ENCODE results near the gene FCRLB. TPM values are rescaled to one million over a fixed set of nuclear protein-coding genes. Genes with fewer than 3 reads are reported as not detected.

FCRLB gene
- total and polyA plus RNA-seq, 9 of the 15 experiments (the other 6 are each of a cell fraction or from before 2014, with no cell fraction given): 0.20 to 4.6 (median 1.3) TPM

DNA sequence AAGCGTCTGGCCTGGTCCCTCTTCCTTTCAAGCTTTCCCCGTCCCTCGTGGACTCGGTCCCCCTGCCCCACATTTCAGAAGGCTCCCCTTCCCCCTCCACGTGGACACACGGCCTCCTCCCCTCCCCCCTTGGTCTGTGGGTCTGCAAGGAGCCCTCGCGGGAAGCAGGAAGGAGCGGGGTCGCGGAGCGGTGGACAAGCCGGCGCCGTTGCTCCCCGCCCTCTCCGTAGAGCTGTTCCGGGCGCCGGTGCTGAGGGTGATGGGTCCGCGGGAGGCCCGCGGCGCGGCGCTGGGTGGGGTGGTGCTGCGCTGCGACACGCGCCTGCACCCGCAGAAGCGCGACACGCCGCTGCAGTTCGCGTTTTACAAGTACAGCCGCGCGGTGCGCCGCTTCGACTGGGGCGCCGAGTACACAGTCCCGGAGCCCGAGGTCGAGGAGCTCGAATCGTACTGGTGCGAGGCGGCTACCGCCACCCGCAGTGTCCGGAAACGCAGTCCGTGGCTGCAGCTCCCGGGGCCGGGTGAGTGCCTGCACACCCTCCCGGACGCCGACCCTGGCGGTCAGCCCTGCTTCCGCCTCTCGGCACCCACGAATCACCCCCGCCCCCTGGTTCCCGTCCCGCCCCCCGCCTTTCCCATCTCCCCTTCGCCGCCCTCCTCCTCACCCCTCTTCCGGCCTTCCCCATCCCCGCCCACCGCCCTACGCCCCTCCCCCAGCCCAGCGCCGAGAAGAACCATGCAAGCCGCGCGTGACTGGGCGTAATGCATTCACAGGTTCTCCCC is 5.3 kb downstream of the FCRLB start (continued):
- TF ChIP-seq, protein P1, sequence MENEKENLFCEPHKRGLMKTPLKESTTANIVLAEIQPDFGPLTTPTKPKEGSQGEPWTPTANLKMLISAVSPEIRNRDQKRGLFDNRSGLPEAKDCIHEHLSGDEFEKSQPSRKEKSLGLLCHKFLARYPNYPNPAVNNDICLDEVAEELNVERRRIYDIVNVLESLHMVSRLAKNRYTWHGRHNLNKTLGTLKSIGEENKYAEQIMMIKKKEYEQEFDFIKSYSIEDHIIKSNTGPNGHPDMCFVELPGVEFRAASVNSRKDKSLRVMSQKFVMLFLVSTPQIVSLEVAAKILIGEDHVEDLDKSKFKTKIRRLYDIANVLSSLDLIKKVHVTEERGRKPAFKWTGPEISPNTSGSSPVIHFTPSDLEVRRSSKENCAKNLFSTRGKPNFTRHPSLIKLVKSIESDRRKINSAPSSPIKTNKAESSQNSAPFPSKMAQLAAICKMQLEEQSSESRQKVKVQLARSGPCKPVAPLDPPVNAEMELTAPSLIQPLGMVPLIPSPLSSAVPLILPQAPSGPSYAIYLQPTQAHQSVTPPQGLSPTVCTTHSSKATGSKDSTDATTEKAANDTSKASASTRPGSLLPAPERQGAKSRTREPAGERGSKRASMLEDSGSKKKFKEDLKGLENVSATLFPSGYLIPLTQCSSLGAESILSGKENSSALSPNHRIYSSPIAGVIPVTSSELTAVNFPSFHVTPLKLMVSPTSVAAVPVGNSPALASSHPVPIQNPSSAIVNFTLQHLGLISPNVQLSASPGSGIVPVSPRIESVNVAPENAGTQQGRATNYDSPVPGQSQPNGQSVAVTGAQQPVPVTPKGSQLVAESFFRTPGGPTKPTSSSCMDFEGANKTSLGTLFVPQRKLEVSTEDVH (IDR thresholded peaks at IDR 0.05; ENCODE audit: low read depth, partially characterized antibody): no peak
- TF ChIP-seq POLR2AphosphoS2 (IDR thresholded peaks at IDR 0.05; ENCODE audit: low read length) (no peak), MLLT1 (IDR thresholded peaks at IDR 0.05) (peak; percentile 6 to 71; a peak in 1 of 4 replicates), ARID4B (CRISPR knock-in tag; IDR thresholded peaks at IDR 0.05) (peak; percentile 39; the same call in 1 of the 2 replicates), KLF6 (CRISPR knock-in tag; IDR thresholded peaks at IDR 0.05; ENCODE audit: borderline replicate concordance) (no peak), ETS1 (conservative IDR thresholded peaks at IDR 0.05; ENCODE audit: control insufficient read depth, low read depth, low read length) (peak; percentile 63), CBX3 (IDR thresholded peaks at IDR 0.05; ENCODE audit: borderline replicate concordance in 1 of 2, low read length in 2 of 2) (peak in 1 of 2 experiments; percentile 38; a peak in 1 of 3 replicates), CBX5 (IDR thresholded peaks at IDR 0.05; ENCODE audit: borderline replicate concordance, low read depth) (0 out of 2 replicates have a peak, but pooled peaks have one; percentile 30), CSDE1 (IDR thresholded peaks at IDR 0.05) (peak in 1 of 2 experiments; percentile 47; a peak in 1 of 4 replicates), NKRF (IDR thresholded peaks at IDR 0.05; ENCODE audit: borderline replicate concordance) (peak; percentile 73), RBM25 (IDR thresholded peaks at IDR 0.05; ENCODE audit: low read depth, low read length, severe bottlenecking) (no peak)

Measured in K562 (cell line).